HEK293 (cell line): ENCODE results near the gene CAMP.

ENCODE experiments used
- CTCF ChIA-PET: fragments of 350-600 bp; formaldehyde crosslinking; extraction: SDS; loops from one replicate; lab custom pipeline; 2021; ENCODE audit warnings: antibody characterized with exemption; lab: Yijun Ruan, JAX
- POLR2A ChIA-PET: fragments of 300-600 bp; formaldehyde crosslinking; extraction: SDS; loops from one replicate; lab custom pipeline; 2020; ENCODE audit warnings: antibody characterized with exemption, inconsistent platforms; lab: Yijun Ruan, JAX
- H3K27ac ChIP-seq: fragments of 200-500 bp; sonication (Bioruptor generic); 2 replicates; pipeline ENCODE4 v1.5.1; 2014; ENCODE audit warnings: low read depth, low read length, control low read depth, inconsistent platforms; ENCODE audit errors: extremely low read depth
- H3K36me3 ChIP-seq, 2 experiments: fragments of 200-500 bp in 1 of 2; sonication (Bioruptor generic) in 1 of 2; 1 replicate in 1 of 2; 2 replicates in 1 of 2; pipeline ENCODE4 v1.5.1; 2014 to 2017; ENCODE audit warnings: inconsistent platforms in 2 of 2, low read length in 2 of 2; ENCODE audit not compliant: control insufficient read depth in 2 of 2, insufficient read depth in 1 of 2
- H3K4me1 ChIP-seq: fragments of 200-500 bp; sonication (Bioruptor generic); 2 replicates; pipeline ENCODE4 v1.5.1; 2014; ENCODE audit warnings: mild to moderate bottlenecking, low read length, inconsistent platforms; ENCODE audit not compliant: control insufficient read depth, insufficient read depth
- H3K4me3 ChIP-seq: 2 replicates; pipeline ENCODE4 v1.5.1; 2011; ENCODE audit warnings: low read depth, mild to moderate bottlenecking, control low read depth, low read length, moderate library complexity
- H3K9me3 ChIP-seq: fragments of 200-500 bp; sonication (Bioruptor generic); 2 replicates; pipeline ENCODE4 v1.5.1; 2014; ENCODE audit warnings: low read depth, low read length, inconsistent platforms; ENCODE audit not compliant: control insufficient read depth, insufficient read depth
- EGR2 ChIP-seq: fragments of 450-650 bp; formaldehyde crosslinking; IDR thresholded peaks from 2 replicates; pipeline ENCODE4 v1.5.1; 2016; ENCODE audit warnings: low read depth, missing biosample characterization, missing genetic modification characterization
- MEIS1 ChIP-seq: sonication (generic); formaldehyde crosslinking; IDR thresholded peaks from 2 replicates; pipeline ENCODE4 v1.8.1; 2022; ENCODE audit warnings: missing genetic modification reagents, mild to moderate bottlenecking, borderline replicate concordance
- SCRT1 ChIP-seq: fragments of 450-650 bp; formaldehyde crosslinking; IDR thresholded peaks from 2 replicates; pipeline ENCODE4 v1.5.1; 2016; ENCODE audit warnings: missing biosample characterization, missing genetic modification characterization, borderline replicate concordance
- ZBTB1 ChIP-seq: fragments of 450-650 bp; formaldehyde crosslinking; IDR thresholded peaks from 2 replicates; pipeline ENCODE4 v1.5.1; 2016; ENCODE audit warnings: missing biosample characterization, missing genetic modification characterization
- ZBTB48 ChIP-seq: fragments of 450-650 bp; formaldehyde crosslinking; IDR thresholded peaks from 2 replicates; pipeline ENCODE4 v1.5.1; 2016; ENCODE audit warnings: missing biosample characterization, missing genetic modification characterization
- ZFHX2 ChIP-seq: fragments of 450-650 bp; formaldehyde crosslinking; conservative IDR thresholded peaks from 2 replicates; pipeline ENCODE4 v1.5.1; 2016; ENCODE audit warnings: missing biosample characterization, missing genetic modification characterization
- ZIC2 ChIP-seq: fragments of 450-650 bp; formaldehyde crosslinking; IDR thresholded peaks from 2 replicates; pipeline ENCODE4 v1.5.1; 2016; ENCODE audit warnings: missing biosample characterization, missing genetic modification characterization
- ZNF174 ChIP-seq: fragments of 450-650 bp; formaldehyde crosslinking; IDR thresholded peaks from 2 replicates; pipeline ENCODE4 v1.5.0; 2017; ENCODE audit warnings: missing biosample characterization, mild to moderate bottlenecking, missing genetic modification characterization
- ZNF404 ChIP-seq: fragments of 450-650 bp; formaldehyde crosslinking; IDR thresholded peaks from 2 replicates; pipeline ENCODE4 v1.5.1; 2017; ENCODE audit warnings: missing biosample characterization, missing genetic modification characterization
- ZNF513 ChIP-seq: fragments of 450-650 bp; IDR thresholded peaks from 2 replicates; pipeline ENCODE4 v1.5.1; 2018; ENCODE audit warnings: missing biosample characterization, missing genetic modification characterization
- ZNF600 ChIP-seq: fragments of 450-650 bp; formaldehyde crosslinking; IDR thresholded peaks from 2 replicates; pipeline ENCODE4 v1.5.1; 2016; ENCODE audit warnings: missing biosample characterization, missing genetic modification characterization
- ZNF623 ChIP-seq: fragments of 450-650 bp; formaldehyde crosslinking; IDR thresholded peaks from 2 replicates; pipeline ENCODE4 v1.5.1; 2016; ENCODE audit warnings: missing biosample characterization, missing genetic modification characterization
- ZNF626 ChIP-seq: fragments of 450-650 bp; sonication (Bioruptor Pico); formaldehyde crosslinking; IDR thresholded peaks from 2 replicates; pipeline ENCODE4 v1.5.1; 2018; ENCODE audit warnings: missing biosample characterization, missing genetic modification characterization, inconsistent platforms
- ZNF664 ChIP-seq: fragments of 450-650 bp; formaldehyde crosslinking; IDR thresholded peaks from 2 replicates; pipeline ENCODE4 v1.5.1; 2016; ENCODE audit warnings: missing biosample characterization, missing genetic modification characterization
- ZNF701 ChIP-seq: fragments of 450-650 bp; formaldehyde crosslinking; IDR thresholded peaks from 2 replicates; pipeline ENCODE4 v1.5.1; 2016; ENCODE audit warnings: missing biosample characterization, missing genetic modification characterization
- ZSCAN23 ChIP-seq: fragments of 450-650 bp; formaldehyde crosslinking; IDR thresholded peaks from 2 replicates; pipeline ENCODE4 v1.5.1; 2016; ENCODE audit warnings: missing biosample characterization, missing genetic modification characterization
- TF ChIP-seq, protein P1 (sequence below): fragments of 450-650 bp; formaldehyde crosslinking; IDR thresholded peaks from 2 replicates; pipeline ENCODE4 v1.5.1; 2017; ENCODE audit warnings: missing biosample characterization, missing genetic modification characterization
- TF ChIP-seq, protein P2 (sequence below): fragments of 450-650 bp; formaldehyde crosslinking; IDR thresholded peaks from 2 replicates; pipeline ENCODE4 v1.5.1; 2016; ENCODE audit warnings: missing biosample characterization, missing genetic modification characterization

Gene CAMP

DNA sequence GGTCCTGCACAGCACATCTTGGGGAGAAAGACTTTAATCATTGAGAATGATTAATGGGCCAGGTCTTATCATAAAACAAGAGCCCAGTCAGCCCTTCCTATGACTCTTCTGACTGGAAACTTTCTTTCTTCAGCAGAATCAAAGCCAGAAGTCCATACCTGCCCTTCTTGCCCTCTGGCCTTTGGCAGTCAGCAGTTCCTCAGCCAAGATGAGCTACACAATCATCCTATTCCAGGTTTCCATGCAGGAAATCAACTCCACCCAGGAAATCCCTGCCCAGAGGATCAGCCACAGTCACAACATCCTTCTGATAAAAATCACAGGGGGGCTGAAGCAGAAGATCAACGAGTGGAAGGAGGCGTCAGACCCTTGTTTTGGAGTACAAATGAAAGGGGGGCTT lies 44.5 kb downstream of the CAMP start (continued):
- TF ChIP-seq, protein P1, sequence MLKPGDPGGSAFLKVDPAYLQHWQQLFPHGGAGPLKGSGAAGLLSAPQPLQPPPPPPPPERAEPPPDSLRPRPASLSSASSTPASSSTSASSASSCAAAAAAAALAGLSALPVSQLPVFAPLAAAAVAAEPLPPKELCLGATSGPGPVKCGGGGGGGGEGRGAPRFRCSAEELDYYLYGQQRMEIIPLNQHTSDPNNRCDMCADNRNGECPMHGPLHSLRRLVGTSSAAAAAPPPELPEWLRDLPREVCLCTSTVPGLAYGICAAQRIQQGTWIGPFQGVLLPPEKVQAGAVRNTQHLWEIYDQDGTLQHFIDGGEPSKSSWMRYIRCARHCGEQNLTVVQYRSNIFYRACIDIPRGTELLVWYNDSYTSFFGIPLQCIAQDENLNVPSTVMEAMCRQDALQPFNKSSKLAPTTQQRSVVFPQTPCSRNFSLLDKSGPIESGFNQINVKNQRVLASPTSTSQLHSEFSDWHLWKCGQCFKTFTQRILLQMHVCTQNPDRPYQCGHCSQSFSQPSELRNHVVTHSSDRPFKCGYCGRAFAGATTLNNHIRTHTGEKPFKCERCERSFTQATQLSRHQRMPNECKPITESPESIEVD (tag by site-specific recombination) = no peak

GRCh38 chr3:48268381-48268935 lies 45.2 kb downstream of the CAMP start:
- no peaks in the 10 kb centered on the region for H3K4me1 ChIP-seq
- H3K4me3 ChIP-seq = no peak overlapping the region
- ChIA-PET POLR2A (no interaction called here), CTCF (interaction anchor here (0.6 to 7.6 kb wide), 4 partner anchors 15 to 168 kb away, joined by 3 to 97 read pairs (median 10); no protein-coding TSS in a partner anchor)
- H3K36me3 ChIP-seq = peaks cover 0 to 66% of the 10 kb centered on the region in 2 experiments; a peak in 2 of 3 replicates
- H3K9me3 ChIP-seq = no peaks in the 10 kb centered on the region
- no peak overlapping the region for H3K27ac ChIP-seq
- TF ChIP-seq ZSCAN23 (no peak), ZNF664 (tag by site-specific recombination) (no peak), EGR2 (peak; percentile 51; the same call in 1 of the 2 replicates), ZBTB1 (tag by site-specific recombination) (no peak), ZFHX2 (tag by site-specific recombination) (peak; percentile 85), ZNF600 (tag by site-specific recombination) (no peak), ZNF404 (no peak)
- TF ChIP-seq, all 188 proteins: peak for 2

- CTCF ChIA-PET = interaction anchor here (7.6 kb wide), 1 partner anchor 167 kb away, joined by 97 read pairs; no protein-coding TSS in a partner anchor
- Histone ChIP-seq H3K9me3 (no peaks in the 10 kb centered on the region), H3K4me3 (no peak overlapping the region), H3K36me3 (peaks cover 0 to 60% of the 10 kb centered on the region in 2 experiments; a peak in 2 of 3 replicates), H3K4me1 (no peaks in the 10 kb centered on the region), H3K27ac (no peak overlapping the region)
- TF ChIP-seq, protein P2, sequence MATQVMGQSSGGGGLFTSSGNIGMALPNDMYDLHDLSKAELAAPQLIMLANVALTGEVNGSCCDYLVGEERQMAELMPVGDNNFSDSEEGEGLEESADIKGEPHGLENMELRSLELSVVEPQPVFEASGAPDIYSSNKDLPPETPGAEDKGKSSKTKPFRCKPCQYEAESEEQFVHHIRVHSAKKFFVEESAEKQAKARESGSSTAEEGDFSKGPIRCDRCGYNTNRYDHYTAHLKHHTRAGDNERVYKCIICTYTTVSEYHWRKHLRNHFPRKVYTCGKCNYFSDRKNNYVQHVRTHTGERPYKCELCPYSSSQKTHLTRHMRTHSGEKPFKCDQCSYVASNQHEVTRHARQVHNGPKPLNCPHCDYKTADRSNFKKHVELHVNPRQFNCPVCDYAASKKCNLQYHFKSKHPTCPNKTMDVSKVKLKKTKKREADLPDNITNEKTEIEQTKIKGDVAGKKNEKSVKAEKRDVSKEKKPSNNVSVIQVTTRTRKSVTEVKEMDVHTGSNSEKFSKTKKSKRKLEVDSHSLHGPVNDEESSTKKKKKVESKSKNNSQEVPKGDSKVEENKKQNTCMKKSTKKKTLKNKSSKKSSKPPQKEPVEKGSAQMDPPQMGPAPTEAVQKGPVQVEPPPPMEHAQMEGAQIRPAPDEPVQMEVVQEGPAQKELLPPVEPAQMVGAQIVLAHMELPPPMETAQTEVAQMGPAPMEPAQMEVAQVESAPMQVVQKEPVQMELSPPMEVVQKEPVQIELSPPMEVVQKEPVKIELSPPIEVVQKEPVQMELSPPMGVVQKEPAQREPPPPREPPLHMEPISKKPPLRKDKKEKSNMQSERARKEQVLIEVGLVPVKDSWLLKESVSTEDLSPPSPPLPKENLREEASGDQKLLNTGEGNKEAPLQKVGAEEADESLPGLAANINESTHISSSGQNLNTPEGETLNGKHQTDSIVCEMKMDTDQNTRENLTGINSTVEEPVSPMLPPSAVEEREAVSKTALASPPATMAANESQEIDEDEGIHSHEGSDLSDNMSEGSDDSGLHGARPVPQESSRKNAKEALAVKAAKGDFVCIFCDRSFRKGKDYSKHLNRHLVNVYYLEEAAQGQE (tag by site-specific recombination) = no peak
- TF ChIP-seq ZFHX2 (tag by site-specific recombination) (peak; percentile 85), EGR2 (peak; percentile 81; the same call in 1 of the 2 replicates)
- POLR2A ChIA-PET = no interaction called here
Observed at GRCh38 chr3:48268936-48269561, 45.8 kb downstream of the CAMP start.

DNA sequence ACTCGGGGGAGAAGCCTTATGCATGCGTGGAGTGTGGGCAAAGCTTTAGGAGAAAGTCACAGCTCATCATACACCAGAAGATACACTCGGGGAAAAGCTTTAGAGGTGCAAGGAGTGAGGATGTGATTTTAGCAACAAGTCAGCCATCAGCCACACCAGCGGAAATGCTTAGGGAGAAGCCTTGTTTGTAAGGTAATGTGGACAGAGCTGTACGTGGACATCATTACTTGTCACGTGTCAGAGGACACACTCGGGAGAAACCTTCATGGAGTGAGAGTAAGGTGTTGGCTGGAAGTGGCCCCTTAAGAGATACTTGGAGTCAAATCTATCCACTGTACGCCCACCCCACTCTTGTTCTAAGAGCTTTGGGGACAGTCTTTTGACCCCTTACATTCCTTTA lies 46.3 kb downstream of the CAMP start:
- H3K4me3 ChIP-seq = no peak overlapping the region
- peaks cover 0 to 58% of the 10 kb centered on the region in 2 experiments; a peak in 2 of 3 replicates for H3K36me3 ChIP-seq
- no peaks in the 10 kb centered on the region for H3K9me3 ChIP-seq
- H3K4me1 ChIP-seq = no peaks in the 10 kb centered on the region
- ChIA-PET POLR2A (no interaction called here), CTCF (interaction anchor here (7.6 kb wide), 1 partner anchor 167 kb away, joined by 97 read pairs; no protein-coding TSS in a partner anchor)
- no peak overlapping the region for H3K27ac ChIP-seq
- TF ChIP-seq MEIS1 (CRISPR knock-in tag) (no peak), ZNF513 (tag by site-specific recombination) (no peak), ZIC2 (tag by site-specific recombination) (no peak), ZBTB48 (tag by site-specific recombination) (no peak), ZNF623 (tag by site-specific recombination) (no peak), SCRT1 (tag by site-specific recombination) (no peak), ZNF626 (tag by site-specific recombination) (no peak), ZNF701 (tag by site-specific recombination) (no peak), ZNF174 (no peak)
